Activated CD8-positive, alpha-beta memory T cell treated with anti-CD3 and anti-CD28 coated beads, Interleukin-2, amount 50 U/mL, for 48 hours (primary cell): ENCODE results near the gene TSC1.
"Not testable (repeated sequence)": the region's sequence is repeated elsewhere in the genome, so short reads cannot be mapped to it uniquely, and the experiment has no call there.

Experiments
- DNase-seq: peaks from one replicate; pipeline ENCODE4 v3.0.0-alpha.2; 2020

TSC1 gene

DNA sequence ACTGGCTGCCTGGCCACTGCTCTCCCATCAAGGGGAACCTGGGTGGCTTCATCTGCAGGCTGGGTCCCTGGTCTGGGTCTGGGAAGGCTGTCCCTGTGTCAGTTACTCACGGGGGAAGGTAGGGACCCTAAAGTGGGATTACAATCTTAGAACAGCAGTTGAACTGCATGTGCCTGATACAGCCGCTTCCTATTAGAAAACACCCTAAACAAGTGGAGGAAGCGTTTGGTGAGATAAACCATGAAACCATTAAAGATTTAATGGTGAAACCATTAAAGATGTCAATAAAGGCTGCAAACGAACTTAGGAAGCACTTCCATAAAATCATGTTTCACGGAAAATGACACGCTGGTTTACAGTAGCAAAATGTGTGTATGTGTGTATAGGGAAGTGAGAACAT is 31.5 kb upstream of the TSC1 start:
- no peak for DNase-seq

DNA sequence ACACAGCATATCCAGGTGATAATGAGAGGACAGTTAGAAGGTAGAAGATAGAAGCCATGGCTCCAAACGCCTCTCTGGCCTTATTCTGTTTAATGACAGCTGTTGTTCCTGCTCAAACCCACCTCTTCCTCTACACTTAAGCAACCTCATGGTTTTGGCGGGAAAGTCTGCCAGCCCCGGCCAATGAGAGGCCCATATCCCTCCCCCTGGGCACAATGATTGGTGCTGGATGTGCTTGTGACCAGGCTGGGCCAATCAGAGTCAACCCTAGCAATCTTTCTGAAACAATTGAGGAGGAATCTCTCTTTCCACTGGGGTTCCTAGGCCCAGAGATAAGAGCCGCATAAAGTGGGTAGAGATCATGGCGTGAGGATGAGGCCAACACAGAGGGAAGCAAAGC is 29.3 kb upstream of the TSC1 start:
- DNase-seq = no peak

- DNase-seq = no peak
Measured at GRCh38 chr9:132973166-132973565, 28.8 kb upstream of the TSC1 start.

DNA sequence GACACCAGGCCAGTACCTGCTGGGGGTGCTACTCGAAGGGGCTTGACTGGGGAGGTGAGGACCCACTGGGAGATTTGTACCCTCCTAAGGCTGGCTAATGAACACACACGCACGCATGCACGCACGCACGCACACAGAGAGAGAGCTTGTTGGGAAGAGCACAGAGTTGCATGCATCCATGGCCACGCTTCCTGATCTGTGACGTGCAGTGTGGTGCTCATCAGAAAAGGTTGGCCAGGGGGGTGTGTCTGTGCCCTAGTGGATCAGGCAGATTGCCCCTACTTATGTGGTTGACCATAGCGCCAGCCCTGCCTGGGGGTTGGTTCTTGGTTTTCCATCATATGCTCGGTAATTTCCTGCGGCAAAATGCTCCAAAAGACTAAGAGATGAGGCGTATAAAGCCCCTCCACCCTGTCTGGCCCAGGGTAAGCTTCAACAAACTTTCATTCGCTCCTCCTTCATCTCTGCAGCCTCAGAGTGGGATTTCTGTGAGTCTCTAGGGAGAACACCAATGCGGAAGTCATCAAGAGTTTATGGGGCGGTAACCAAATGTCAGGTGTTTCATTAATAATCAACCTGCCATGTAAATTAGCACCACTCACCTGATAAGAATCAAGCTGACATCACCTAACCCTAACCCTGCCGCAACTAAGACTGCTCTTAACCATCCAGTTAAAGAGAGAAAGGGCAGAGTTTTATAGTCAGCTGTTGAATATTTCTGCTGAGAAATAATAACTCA is 26.1 kb upstream of the TSC1 start:
- DNase-seq = no peak

DNA sequence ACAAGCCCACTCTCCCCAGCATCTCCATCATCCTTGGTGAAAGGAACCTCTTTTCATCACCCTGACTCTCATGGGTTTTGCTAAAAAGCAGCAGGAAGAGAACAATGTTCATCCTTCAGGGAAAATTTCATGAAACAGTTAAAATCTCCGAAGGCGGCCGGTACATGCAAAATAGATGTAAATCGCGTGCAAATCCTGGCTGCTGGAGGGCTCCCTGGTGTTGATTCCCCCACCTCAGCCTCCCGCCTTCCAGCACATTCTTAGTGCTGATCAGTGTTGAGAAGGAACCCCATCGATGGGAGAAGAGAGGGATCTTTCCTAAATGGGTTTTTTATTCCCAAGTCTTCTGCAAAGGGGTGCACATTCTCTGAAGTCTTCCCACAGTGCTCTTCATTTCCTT is 25.4 kb upstream of the TSC1 start:
- no peak for DNase-seq

DNA sequence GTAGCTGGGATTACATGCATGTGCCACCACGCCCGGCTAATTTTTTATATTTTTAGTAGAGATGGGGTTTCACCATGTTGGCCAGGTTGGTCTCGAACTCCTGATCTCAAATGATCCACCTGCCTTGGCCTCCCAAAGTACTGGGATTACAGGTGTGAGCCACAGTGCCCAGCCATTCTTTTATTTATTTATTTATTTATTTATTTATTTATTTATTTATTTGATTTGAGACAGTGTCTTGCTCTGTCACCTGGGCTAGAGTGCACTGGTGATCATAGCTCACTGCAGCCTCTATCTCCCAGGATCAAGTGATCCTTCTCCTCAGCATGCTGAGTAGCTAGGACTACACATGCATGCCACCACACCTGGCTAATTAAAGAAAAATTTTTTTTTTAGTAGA is 23.5 kb upstream of the TSC1 start:
- not testable (repeated sequence) for DNase-seq

DNA sequence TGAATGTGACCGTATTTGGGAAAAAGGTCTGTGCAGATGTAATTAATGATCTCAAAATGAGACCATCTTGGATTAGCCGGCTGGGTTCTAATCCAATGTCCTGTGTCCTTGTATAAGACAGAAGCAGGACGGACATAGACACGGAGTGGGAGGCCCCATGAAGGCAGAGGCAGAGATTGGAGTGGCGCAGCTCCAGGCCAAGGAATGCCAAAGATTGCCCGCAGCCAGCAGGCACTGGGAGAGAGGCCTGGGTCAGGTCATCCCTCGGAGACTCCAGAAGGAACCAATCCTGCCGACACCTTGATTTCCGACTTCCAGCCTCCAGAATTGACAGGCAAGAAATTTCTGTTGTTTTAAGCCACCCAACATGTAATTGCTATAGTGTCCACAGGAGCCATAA is 21.1 kb upstream of the TSC1 start:
- no peak for DNase-seq

- DNase-seq = no peak
Measured at GRCh38 chr9:132961002-132961401, 16.6 kb upstream of the TSC1 start.

DNA sequence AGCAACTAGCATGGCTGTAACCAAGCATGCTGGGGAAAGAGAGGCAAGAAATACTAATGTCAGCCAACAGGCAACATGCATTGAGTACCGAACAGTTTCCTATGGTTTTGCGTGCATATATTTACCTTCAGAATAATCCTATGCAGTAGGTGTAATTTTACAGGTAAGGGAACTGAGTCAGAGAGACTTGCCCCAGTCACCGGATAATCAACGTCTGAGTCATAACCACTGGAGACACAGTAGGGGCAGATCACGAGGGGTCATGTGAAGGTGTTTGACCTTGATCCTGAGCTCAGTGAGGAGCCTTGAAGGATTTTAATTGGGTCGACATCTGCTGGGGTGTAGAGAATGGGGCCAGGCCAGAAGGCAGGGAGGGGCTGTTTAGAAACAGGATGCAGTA is 13.4 kb upstream of the TSC1 start:
- DNase-seq = no peak

- no peak for DNase-seq
Measured at GRCh38 chr9:132955768-132956167, 11.4 kb upstream of the TSC1 start.

GRCh38 chr9:132955123-132955522 is 10.7 kb upstream of the TSC1 start:
- DNase-seq = no peak

DNA sequence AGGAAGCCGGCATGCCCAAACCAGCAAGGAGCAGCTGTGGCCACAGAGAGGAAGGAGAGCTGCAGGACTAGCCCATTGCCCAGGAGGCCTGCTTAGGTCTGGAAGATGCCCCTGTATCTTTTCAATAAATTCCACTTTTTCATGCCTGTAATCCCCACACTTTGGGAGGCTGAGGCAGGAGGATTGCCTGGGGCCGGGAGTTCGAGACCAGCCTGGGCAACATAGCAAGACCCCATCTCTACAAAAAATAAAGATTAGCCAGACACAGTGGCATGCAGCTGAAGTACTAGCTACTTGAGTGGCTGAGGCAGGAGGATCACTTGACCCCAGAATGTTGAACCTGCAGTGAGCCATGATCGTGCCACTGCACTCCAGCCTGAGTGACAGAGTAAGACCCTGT is 5.3 kb upstream of the TSC1 start:
- no peak for DNase-seq

- DNase-seq = no peak
Measured at GRCh38 chr9:132948482-132949050, 4.2 kb upstream of the TSC1 start.

- DNase-seq = no peak
Measured at GRCh38 chr9:132947756-132948155, 3.3 kb upstream of the TSC1 start.

DNA sequence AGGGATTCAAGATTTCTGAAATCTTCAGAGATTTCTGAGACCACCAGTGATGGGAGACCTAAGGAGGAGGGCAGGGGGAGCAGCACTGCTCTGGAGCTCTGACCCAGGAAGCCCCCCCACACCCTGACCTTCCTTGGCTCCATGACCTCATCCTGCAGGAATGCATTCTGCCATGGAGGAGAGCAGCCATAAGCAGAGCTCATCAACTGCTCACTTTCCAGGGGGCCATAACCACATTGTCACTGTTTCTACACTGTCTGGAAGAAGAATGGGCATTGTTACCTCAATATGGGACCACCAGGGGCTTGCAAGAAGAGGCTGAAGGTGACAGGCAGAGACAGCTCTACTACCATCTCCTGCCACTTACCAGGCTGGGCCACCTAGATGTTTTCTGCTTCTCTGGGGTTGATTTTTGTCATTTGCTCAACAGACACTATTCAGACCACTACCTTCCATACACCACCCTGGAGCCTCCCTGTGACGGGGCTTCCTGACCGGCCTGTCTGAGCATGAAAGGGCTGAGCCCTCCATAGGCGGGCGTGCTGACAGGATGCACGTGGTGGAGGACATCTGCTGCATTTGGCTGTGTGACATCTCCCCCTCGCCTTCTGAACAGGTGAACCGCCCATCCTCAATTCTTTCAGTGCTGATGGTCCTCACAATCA is 2.3 kb upstream of the TSC1 start:
- no peak for DNase-seq

GRCh38 chr9:132946211-132946610 is 1.8 kb upstream of the TSC1 start:
- no peak for DNase-seq

DNA sequence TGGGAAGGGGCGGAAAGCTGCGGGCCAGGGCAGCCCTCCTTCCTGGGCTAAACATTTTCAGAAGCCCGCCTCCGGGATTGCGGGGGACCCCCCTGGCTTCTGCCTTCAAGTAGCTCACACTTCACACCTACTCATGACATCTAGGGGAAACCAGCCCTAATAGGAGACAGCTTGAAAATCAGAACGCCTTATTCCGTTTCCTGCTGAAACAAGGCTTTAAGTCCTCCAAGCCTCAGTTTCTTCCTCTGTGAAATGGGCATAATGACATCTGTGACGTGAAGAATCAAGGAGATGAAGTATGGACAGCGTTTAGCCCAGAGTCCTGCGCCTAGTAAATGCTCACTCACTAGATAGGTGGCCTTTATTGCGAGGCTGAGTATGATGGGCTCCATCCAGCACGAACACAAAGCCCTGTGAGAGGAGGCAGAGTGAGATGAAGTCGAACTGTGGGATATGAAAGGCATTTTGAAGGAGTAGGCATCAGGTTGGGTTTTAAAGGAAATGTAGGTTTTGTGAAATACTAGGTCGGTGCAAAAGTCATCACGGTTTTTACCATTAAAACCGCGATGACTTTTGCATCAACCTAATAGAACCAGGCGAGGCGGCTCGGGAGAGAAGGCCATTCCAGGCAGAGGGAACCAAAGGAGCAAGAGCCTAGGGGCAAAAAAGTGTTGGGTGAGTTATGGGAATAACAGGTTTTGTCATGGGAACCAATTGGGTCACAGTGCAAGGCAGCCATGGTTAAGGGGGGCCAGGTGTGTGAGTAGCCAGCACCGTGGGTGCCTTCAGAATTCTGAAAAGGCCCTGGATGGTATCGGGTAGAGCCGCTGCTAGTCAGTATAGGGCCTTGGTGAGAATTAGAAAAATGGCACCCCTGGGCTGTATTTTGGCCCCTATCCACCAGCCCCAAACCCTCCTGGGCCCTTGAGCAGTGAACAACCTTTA is 1.0 kb upstream of the TSC1 start:
- DNase-seq = no peak

GRCh38 chr9:132943651-132944293 is 644 bp downstream of the TSC1 start:
- no peak for DNase-seq

- no peak for DNase-seq
Measured at GRCh38 chr9:132942541-132943182, 1.8 kb downstream of the TSC1 start.

GRCh38 chr9:132939169-132939568 is 5.2 kb downstream of the TSC1 start:
- DNase-seq = no peak

DNA sequence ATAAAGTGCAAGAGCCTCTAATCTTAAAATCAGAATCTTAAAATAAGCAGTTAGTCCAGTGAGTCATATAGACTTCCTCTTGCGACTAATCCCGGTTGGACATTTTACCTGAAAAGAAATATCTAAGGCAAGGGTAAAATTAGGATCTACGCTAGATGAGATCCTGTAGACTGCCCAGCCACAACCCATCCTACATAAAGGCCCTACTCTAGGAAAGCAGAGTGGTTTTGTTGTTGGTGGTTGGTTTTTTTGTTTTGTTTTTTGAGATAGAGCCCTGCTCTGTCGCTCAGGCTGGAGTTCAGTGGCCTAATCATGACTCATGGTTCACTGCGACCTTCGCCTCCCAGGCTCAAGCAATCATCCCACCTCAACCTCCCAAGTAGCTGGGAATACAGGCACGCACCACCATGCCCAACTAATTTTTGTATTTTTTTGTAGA is 6.9 kb downstream of the TSC1 start:
- DNase-seq = no peak

DNA sequence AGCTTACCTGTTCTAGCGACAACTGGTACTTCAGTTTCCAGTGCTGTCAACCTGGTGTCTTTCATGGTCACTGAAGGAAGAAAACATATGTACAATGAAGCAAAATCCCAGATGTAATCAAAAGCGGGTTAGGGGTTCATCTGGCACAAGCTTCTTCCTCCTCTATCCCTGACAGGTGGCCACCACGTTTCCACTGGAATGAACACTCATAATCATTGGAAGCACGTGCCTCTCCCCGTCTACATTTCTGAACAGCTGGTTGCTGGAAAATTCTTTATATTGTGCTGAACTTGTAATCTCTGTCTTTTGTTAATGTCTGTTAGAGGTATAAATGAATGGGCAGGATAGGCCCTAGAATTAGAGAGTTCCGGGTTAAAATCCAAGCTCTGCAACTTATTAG is 9.4 kb downstream of the TSC1 start:
- DNase-seq = no peak
